ENCODE measurements around the gene BPHL.
"Not testable (repeated sequence)": the region's sequence is repeated elsewhere in the genome, so short reads cannot be mapped to it uniquely, and the experiment has no call there.

DNA sequence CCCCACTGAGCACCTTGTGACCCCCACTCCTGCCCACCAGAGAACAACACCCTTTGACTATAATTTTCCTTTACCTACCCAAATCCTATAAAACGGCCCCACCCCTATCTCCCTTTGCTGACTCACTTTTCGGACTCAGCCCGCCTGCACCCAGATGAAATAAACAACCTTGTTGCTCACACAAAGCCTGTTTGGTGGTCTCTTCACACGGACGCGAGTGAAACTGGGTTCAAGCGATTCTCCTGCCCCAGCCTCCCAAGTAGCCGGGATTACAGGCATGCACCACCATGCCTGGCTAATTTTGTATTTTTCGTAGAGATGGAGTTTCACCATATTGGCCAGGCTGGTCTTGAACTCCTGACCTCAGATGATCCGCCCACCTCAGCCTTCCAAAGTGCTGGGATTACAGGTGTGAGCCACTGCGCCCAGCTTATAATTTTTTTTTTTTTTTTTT, 55.2 kb downstream of the BPHL start:
- not testable (repeated sequence) for TF ChIP-seq NRF1 (conservative IDR thresholded peaks at IDR 0.05; ENCODE audit: low read depth, low read length); STAT1 (conservative IDR thresholded peaks at IDR 0.05); MAX (IDR thresholded peaks at IDR 0.05; ENCODE audit: low read depth, low read length); TBL1XR1 (IDR thresholded peaks at IDR 0.05; ENCODE audit: low read depth, low read length); ZNF274 (IDR thresholded peaks at IDR 0.05; ENCODE audit: insufficient read depth, insufficient read length); TCF12 (IDR thresholded peaks at IDR 0.05; ENCODE audit: low read depth, low read length); POLR2AphosphoS2 (IDR thresholded peaks at IDR 0.05; ENCODE audit: low read depth, low read length)
